ENCODE measurements around the gene PRDM7.
"Not testable (repeated sequence)": the region's sequence is repeated elsewhere in the genome, so short reads cannot be mapped to it uniquely, and the experiment has no call there.

PRDM7 gene

DNA sequence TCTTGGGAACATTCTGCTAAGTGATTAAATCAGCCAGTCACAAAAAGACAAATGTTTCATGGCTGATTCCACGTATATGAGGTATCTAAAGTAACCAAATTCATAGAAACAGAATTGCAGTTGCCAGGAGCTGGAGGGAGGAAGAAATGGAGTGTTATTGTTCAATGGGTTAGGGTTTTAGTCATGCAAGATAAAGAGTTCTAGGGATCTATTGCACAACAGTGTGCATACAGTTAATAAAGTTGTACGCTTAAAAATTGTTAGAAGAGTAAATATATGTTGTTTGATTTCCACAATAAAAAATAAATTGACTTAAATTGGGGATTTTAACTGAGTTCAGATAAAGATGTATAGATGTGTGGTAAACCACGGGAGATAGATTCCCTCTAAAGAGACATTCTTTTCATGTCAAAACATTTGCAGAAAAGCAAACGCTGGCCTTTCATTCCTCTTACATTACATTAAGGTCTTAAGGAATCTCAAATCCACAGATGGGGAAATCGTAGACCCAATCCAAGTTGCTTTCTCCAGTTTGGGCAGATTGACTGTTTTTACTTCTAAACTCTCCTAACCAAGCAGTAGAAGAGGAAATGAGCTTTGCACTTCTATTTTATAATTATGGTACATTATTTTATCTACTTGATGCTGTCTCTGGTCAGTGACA lies 4.6 kb downstream of the PRDM7 start:
- no peak for DNase-seq (ENCODE audit: low spot score)

GRCh38 chr16:90070440-90070839 lies 6.7 kb downstream of the PRDM7 start:
- no peak for DNase-seq (ENCODE audit: low spot score)

DNA sequence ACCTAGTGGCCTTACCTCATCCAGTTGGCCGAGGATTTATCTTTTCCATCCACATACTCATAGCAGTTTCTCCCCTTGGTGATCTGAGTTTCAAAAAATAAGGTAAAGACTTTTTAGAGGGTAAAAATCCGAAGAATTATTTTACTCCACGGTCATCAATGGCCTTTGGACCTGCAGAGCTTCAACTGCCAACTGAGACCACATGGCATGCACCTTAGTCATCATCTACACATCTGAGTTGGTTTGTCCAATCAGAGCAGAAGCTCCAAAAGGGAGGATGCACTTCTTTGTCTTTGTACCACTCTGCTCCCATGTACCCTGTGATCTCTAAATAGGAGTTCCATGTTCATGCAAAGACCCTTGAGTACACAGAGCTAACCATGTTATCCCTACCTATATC lies 15.7 kb downstream of the PRDM7 start:
- DNase-seq (ENCODE audit: low spot score), result no peak

GRCh38 chr16:90057738-90058173 lies 19.4 kb downstream of the PRDM7 start:
- DNase-seq (ENCODE audit: low spot score), result no peak

- DNase-seq (ENCODE audit: low spot score), result not testable (repeated sequence)
Measured at GRCh38 chr16:90056521-90056920, 20.6 kb downstream of the PRDM7 start.

DNA sequence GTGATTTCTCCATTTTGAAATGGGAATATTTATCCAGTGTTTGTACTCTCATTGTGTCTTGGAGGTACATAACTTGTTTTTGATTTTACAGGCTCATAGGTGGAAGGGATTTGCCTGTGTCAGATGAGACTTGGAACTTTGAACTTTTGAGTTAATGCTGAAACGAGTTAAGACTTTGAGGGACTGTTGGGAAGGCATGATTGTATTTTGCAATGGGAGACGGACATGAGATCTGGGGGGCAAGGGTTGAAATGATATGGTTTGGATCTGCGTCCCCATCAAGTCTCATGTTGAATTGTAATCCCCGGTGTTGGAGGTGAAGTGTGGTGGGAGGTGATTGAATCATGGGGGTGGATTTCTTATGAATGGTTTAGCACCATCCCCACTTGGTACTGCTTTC lies 21.8 kb downstream of the PRDM7 start:
- DNase-seq (ENCODE audit: low spot score), result no peak

DNA sequence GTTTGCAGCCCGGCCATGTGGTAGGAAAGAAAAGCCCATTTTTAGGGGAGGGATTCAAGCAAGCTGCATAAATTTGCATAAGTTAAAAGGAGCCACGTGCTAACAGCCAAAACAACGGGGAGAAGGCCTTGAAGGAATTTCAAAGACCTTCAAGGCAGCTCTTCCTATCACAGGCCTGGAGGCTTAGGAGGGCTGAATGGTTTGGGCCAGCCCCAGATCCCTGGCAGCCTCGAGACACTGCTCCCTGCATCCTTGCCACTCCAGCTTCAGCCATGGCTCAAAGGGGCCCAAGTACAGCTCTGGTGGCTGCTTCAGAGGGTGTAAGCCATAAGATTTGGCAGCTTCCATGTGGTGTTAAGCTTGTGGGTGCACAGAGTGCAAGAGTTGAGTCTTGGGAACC lies 22.6 kb downstream of the PRDM7 start:
- no peak for DNase-seq (ENCODE audit: low spot score)

- DNase-seq (ENCODE audit: low spot score), result no peak
Measured at GRCh38 chr16:90053902-90054500, 23.1 kb downstream of the PRDM7 start.

GRCh38 chr16:90050969-90051368 lies 26.2 kb downstream of the PRDM7 start:
- no peak for DNase-seq (ENCODE audit: low spot score)

- no peak for DNase-seq (ENCODE audit: low spot score)
Measured at GRCh38 chr16:90048737-90049330, 28.3 kb downstream of the PRDM7 start.

GRCh38 chr16:90048347-90048722 lies 28.8 kb downstream of the PRDM7 start:
- no peak for DNase-seq (ENCODE audit: low spot score)

DNA sequence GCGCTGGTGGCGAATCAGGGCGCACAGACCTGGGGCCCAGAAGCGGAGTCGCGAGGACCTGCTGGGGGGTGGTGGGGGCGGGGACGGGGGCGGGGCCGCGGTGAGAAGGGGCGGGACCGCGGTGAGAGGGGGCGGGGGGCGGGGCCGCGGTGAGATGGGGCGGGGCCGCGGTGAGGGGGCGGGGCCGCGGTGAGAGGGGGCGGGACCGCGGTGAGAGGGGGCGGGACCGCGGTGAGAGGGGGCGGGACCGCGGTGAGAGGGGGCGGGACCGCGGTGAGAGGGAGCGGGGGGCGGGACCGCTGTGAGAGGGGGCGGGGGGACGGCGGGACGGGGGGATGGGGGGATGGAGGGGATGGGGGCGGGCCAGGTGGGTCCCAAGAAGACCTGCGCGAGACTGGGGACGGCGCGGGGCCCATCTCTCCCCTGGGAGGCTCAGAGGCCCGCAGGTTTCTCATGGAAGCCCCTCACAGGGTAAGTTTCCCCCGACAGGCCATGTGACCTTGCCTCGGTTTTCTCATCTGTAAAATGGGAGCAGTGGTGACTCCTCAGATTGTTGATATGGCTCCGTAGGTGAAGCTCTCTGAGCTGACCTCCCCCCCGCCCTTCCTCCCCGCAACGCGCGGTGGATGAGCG lies 29.3 kb downstream of the PRDM7 start:
- no peak for DNase-seq (ENCODE audit: low spot score)

GRCh38 chr16:90046971-90047713 lies 30.0 kb downstream of the PRDM7 start:
- no peak for DNase-seq (ENCODE audit: low spot score)

GRCh38 chr16:90046122-90046970 lies 30.8 kb downstream of the PRDM7 start:
- DNase-seq (ENCODE audit: low spot score), result no peak

- no peak for DNase-seq (ENCODE audit: low spot score)
Measured at GRCh38 chr16:90044111-90044551, 33.0 kb downstream of the PRDM7 start.

DNA sequence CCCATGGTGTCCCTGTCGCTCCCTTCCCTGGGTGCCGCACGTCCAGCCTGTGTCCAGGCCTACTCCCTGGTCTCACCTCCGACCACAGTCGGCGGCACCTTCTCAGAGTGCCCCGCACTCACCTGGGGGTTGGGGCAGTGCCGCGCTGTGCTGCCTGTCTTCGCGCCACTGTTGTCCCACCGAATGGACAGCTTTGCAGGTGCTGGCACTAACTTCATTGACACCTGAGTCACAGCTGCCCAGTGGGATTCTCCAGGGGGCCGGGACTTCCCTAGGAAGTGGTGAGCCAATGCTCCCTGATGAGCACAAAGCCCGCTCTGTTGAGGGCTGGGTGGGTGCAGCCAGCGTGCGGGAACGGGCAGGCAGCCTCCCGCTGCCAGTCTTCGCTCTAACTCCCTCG lies 33.6 kb downstream of the PRDM7 start:
- no peak for DNase-seq (ENCODE audit: low spot score)

GRCh38 chr16:90042946-90043514 lies 34.1 kb downstream of the PRDM7 start:
- no peak for DNase-seq (ENCODE audit: low spot score)

DNA sequence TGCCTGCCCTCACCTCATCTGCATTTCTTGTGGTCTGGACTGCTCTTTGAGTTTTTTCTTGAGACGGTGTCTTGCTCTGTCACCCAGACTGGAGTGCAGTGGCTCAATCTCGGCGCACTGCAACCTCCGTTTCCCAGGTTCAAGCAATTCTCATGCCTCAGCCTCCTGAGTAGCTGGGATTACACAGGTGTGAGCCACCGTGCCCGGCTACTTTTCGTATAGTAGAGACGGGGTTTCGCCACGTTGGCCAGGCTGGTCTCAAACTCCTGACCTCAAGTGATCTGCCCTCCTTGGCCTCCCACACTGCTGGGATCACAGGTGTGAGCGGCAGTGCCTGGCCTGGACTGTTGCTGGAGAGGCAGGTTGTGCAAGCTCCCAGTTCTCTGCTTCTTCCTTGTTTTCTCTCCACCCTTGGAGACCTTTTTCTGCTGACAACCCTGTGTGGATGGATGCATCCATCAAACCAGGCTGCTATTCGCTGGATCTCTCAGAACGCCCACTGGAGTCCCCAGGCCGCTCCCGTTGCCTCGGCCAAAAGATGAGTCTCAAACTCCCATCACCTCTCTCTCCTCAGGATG lies 35.1 kb downstream of the PRDM7 start:
- DNase-seq (ENCODE audit: low spot score), result no peak

DNA sequence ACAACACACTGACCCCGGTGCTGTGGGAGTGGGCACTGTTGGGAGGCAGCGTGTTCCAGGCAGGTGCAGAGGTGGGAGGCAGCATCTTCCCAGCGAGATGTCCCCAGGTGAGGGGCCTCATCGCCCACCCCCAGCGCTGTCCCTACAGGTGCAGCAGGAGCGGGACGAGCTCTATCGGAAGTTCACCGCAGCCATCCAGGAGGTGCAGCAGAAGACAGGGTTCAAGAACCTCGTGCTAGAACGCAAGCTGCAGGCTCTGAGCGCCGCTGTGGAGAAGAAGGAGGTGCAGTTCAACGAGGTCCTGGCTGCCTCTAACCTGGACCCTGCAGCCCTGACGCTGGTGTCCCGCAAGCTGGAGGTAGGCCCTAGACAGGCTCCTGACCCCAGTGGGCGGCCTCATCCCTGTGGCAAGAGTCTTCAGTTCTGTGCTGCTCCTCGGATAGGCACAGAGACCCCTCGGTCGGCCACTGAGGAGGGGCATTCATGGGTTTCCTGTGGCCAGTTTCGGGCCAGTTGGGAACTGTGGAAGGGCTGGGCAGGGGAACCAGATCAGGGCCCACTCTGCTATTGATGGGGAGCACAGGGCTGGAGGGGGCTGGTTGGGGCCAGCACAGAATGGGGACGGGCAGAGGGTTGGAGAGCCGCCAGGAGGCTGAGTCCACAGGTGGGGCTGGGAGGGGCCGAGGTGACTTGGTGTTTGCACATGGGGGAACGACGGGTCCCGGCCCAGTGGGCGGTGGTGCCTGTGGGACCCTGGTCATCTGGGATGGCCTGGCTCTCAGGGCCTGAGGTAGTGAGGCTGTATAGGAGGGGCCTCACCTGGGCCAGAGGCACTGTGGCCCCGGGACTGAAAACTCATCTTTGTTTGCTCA lies 36.7 kb downstream of the PRDM7 start:
- no peak for DNase-seq (ENCODE audit: low spot score)

DNA sequence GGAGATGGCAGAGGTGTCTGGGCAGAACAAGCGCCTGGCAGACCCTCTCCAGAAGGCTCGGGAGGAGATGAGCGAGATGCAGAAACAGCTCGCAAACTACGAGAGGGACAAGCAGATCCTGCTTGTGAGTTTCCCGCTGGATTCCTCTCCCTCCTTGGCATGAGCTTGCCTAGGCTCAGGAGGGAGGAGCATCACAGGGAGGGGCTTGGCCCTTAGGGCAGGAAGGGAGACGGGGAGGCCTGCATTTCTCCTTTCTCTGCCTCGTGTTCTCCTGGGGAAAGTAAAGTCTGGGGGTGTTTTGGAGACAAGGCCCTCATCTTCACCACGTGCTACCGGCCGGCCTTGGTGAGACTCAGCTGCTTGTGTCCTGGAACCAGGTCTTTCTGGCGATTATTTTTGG lies 39.9 kb downstream of the PRDM7 start:
- DNase-seq (ENCODE audit: low spot score), result no peak

Measured in pons (tissue), 1 donor.